Islet precursor cell (in vitro differentiated cells): ENCODE results near the gene CCDC28A.

Experiments used
- DNase-seq: peaks from one replicate; pipeline ENCODE4 v3.0.0-alpha.2; 2018

CCDC28A gene

DNA sequence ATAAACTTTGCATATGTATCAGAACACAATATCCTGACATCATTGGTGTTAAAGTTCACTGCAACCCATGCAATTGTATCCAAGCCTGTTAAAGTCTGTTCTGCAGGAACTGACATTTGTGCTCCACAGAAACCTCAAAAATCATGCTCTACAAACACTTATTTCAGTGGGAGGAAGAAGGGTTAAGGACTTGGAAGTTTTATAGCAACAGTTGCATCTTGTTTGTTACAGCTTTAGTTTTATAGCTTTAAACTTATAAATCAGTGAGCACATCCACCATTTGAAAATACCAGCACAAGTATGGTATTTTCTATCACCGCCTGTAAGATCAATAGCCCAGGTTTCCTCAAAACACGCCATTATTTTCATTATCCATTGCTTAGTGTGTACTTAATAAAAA, 23.2 kb downstream of the CCDC28A start:
- DNase-seq = no peak

DNA sequence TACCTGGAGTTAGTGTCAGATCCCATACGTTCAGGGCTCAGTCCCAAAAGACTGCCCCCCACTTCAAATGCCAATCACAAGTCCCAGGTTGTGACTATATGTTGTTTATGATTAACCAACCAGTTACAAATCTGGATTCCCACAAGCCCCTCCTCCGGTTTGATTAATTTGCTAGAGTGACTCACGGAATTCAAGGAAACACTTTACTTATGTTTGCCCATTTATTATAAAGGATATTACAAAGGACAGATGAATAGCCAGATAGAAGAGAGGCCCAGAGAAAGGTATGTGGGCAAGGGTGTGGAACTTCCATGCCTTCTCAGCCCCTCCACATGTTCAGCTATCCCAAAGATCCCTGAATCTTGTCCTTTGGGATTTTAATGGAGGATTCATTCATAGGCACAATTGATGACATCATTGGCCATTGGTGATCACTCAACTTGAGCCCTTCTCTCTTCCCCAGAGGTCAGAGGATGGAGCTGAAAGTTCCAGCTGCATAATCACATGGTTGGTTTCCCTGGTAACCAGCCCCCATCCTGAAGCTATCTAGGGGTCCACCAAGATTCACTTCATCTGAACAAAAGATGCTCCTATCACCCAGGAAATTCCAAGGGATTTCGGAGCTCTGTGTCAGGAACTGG, 24.4 kb downstream of the CCDC28A start:
- no peak for DNase-seq

DNA sequence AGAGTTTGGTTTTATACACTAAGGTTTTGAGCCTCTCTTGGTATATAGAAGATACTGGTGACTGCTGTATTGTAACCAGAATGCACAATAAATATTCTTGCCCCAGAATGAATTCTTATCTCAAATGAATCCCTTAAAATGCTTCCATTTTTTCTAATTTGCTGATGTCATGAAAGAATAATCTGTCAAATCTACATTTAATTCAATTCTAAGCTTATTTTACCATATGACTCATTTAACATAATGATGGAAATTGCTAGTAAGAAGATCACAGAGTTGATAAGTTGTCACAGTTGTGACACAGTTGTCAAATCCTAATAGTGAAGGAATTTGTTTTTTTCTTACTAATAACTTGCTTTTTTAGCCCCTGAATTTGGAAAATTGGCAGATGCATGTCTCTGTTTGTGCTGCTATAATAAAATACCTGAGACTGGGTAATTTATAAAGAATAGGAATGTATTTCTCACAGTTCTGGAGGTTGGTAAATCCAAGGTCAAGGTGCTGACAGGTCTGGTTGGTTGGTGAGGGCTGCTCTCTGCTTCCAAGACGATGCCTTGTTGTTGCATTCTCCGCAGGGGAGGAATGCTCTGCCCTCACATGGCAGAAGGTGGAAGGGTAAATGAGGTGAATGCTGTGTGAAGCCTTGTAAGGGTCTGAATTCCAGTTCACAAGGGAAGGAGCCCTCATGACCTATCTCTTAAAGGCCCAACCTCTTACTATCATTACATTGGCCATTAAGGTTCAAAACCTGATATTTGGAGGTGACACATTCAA, 27.0 kb downstream of the CCDC28A start:
- DNase-seq = peak; percentile 74

DNA sequence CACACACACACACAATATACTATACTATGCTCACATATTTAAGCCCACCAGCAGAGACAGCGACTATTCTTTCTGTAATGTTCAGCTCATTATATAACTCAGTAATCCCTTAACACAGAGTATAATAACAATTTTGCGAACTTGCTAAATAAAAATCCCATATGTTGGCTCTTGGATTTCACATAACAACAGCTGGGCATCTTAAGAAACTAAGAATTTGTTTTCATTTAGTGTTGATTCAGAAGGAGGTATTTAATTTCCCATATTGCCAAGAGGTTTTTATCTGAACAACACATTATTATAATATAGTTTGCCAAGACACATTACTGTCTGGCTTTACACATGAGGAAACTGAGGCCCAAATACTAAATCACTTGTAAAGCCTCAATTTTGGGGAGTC, 29.8 kb downstream of the CCDC28A start:
- DNase-seq = no peak

DNA sequence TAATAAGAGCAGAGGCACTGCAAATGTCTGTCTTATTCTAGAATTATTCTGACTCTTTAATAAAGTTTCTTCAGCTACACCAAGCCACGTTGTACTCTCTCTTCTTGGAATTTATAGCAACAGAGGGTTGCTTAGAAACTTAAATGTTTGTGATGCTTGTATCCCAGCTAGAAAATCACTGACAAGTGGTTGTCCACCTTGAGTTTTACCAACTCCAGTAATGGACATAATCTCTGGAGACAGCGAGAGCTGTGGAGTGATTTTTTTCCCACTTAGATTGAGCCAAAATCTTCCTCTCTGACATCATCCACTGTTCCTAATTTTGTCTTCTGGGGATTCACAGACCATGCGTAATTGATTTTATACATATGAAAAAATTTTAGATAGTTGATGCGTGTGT, 30.3 kb downstream of the CCDC28A start:
- no peak for DNase-seq

DNA sequence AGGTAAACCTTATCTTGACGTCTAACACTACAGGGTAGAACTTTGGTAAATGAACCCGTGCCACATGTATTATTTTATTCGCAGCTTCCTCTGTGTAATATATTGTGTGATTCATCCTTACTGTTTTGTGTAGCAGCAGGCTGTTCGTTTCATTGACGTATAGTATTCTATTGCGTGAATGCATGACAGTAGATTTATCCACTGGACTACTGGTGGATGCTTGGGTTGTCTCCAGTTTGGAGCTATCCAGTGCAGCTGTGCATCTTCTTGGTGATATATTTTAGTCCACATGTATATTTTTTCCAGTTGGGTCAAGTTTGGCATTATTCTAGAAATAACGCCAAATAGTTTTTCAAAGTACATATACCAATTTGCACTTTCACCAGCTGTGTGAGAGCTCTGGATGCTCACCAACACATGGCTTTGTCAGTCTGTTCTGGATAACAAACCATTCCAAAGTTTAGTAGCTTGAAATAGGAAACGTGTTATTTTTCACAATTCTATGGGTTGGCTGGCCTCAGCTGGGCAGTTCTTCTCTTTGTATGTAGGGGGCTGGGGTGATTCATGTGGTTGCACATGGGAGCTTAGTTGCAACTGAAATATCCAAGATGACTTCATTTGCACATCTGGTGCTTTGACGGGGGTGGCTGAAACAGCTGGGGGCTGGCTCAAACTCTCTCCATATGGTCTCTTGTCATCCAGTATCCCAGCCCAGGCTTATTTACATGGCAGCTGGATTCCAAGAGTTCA, 31.6 kb downstream of the CCDC28A start:
- no peak for DNase-seq

DNA sequence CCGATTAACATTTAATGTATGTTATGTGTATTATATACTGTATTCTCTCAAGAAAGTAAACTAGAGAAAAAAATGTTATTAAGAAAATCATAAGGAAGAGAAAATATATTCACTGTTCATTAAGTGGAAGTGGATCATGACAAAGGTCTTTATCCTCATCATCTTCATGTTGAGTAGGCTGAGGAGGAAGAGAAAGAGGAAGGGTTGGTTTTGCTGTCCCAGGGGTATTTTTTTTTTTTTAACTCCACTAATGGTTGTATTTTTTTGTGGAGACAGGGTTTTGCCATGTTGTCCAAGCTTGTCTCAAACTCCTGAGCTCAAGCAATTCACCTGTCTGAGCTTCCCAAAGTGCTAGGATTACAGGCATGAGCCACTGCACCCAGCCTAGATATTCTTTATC, 33.3 kb downstream of the CCDC28A start:
- no peak for DNase-seq

DNA sequence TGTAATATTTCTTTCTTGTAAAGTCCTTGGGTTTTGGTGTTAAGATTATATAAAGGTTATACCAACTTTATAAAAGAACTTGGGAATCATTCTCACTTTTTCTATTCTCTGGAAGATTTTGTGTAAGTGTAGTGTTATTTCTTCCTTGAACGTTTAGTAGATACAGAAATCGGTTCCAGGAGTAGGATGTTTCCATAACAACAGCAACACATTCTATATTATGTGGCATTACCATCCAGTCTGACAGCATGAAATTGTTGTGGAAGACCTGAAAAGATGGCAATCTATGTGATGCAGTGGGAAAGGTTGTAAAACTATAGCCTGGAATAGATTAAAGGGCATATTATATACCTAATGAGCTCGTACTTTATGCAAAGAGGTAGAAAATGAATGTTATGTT, 36.1 kb downstream of the CCDC28A start:
- DNase-seq = no peak

DNA sequence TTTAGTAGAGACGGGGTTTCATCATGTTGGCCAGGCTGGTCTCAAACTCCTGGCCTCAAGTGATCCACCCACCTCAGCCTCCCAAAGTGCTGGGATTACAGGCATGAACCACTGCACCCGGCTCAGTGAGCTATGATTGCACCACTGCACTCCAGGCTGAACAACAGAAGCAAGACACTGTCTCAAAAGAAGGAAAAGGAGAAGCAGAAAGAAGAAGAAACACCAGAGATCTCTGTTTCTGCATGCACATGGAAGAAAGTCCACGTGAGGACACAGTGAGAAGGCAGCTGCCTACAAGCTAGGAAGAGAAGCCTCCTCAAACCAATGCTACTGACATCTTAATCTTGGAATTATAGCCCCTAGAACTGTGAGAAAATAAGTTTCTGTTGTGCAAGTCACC, 38.3 kb downstream of the CCDC28A start:
- DNase-seq = no peak

DNA sequence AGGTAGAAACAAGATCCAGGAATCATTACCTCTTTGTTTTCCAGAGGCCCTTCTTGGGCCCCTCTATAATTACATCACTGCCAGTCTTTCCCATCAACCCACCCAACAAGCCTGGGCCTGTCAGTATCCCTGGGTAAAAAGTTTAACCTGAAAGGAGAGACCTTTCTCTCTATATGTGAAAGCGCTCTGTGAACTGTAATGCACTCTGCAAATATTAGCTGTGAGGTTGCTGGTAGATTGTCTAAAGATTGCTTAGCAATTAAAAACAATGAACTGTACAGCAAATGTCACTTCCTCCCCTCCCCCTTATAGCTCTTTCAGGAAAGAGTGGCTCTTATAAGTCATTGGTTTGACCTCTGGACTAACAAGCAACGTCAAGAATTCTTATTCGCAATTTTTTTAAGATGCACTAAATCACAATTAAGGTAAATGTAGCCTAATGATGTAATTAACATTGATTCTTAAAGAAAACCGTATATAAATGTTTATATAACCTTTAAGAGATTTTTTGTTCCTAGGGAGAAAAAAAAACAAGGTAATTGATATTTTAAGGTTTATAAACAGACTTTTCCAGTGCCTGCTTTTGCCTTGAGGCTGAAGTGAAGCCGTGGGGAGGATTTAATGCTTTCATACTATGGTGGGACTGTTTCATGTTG, 40.7 kb downstream of the CCDC28A start:
- no peak for DNase-seq

DNA sequence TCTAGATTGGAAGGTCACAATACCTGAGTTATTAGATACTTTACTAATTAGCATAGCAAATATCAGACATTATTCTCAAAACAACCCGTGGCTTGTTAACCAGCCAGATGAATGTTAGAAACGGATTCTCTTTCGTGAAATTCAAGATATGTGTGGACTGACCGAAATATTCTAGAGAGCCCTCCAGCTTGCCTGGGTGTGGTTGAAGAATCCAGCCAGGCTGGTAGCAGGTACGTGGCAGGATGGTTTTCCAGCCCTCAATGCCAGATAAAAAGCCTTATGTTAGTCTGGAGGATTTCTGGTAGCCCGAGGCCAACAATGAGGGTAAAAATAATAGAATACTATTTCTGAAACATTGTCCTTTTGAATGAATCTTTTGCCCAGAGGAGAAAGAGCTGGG, 41.7 kb downstream of the CCDC28A start:
- DNase-seq = no peak

DNA sequence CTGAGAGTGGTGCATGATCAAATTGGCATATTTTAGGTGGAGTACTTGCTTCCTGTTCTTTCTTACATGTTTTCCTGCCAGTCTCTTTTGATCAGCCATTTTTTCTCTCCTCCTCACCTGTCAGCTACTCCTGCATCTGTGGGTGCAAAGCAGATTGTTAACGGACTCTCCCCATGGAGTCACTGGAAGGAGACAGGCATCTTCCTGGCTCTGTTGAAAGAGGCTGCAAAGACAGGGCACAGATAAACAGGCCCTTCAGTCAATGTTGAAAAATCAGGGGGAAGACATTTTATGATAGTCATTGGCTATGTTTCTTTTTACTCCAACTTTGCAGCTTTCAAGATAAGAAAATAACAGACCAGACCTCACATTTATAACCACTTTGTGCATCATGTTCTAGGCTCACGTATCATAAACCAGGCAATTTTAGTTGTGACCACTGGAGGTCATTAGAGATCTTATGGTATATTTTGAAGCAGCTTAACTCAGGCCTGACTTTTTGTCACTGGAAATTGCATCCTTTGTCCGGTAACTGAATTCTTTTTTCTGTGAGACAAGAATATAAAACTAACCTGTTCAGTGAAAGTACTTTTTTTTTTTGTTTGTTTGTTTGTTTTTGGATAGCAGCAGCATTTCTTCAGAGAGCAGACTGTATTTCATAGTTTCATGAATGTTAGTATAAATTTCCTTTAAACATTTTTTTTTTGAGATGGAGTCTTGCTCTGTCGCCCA, 42.4 kb downstream of the CCDC28A start:
- no peak for DNase-seq

DNA sequence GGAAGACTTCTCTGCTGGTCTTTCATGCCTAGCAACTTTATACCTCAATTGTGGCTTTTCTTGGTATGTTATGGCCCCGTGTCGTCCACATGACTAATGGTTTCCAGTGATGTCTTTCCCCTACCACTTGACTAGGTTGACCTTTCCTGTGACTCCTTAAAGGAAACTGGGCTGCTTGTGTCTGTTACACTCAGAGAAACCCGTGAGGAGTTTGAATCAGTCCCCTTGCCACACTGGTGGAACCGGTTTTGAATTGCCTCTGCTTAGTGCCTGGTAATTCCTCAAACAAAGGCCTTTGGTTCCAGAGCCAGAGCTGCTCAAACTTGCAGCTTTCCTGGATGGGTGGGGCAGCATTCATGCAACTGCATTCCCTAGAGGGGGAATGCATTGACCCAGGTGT, 44.2 kb downstream of the CCDC28A start:
- peak; percentile 99 for DNase-seq

DNA sequence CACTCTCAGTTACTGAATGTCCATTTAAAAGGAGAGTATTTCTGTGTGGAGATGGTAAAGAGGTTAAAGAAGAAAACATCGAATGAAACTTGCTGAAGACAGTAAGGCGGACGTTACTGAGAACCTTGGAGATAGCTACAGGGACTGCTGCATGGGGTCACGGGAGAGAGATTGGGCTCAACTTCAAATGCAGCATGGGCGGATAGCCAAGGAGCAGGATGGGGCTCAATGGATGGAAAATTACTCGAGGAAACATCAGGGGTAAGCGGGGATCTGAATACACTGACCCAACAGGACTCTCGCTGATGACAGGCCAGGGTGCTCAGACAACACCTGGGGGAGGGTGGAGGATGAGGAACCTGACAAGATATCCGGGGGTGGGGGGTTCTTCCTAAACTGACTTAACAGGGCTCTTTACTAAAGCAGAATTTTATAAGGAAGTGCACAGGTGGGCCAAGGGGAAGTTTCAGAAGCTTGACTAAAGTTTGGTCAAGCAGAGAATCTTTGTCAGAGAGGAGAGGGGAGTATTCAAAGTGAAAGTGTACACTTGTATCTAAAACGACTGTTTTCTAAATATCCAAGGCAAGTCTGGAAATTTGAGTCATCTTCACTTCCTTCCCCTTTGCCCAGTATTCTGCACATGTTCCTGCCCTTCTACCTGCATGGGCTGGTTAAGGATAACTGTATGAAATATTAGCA, 45.1 kb downstream of the CCDC28A start:
- no peak for DNase-seq

DNA sequence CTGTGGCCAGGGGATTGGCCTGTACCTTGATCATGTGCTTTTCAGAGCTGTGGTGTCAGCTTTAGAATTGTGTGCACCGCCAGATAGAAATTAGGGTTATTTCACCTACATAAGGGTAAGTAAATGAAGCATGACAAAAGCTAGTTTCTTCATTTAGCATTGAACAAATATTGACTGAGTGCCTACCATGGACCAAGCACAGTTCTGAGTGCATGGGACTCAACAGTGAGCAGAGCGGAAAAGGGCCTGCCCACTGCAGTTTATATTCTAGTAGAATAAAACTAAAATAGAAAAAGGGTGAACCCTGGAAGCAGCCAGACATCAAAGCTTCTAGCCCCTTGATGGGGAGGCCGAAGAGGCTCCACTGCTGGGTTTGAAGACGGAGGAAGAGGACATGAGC, 48.0 kb downstream of the CCDC28A start:
- DNase-seq = no peak

DNA sequence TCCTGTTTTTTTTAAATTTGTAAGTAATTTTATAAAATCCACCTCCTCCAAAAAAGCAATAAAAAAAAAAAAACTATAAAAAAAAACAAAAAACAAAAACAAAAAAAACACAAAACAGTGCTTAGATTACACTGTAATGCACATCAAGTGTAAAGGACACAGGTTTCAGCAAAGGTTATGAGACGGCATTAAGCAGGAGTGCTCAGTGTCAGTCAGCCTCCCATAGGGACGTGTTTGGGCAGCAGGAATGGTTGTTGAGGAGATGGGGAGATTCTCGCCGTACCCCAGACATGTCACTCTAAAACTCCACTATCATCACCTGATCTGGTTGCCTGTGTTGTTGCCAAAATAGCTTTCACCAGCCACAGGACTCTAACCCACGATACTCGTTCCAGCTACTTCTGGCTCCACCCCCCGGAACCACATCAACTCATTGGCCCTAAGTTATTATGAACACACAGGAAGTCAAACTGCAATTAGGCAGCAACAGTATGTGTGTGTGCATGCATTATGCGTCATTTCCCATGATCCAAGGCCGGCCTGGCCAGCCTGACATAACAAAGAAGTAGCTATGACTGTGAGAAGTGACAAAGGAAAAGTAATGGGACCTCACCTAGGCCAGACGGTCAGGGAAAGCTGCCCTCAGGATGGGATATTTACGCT, 51.0 kb downstream of the CCDC28A start:
- DNase-seq = peak; percentile 83

DNA sequence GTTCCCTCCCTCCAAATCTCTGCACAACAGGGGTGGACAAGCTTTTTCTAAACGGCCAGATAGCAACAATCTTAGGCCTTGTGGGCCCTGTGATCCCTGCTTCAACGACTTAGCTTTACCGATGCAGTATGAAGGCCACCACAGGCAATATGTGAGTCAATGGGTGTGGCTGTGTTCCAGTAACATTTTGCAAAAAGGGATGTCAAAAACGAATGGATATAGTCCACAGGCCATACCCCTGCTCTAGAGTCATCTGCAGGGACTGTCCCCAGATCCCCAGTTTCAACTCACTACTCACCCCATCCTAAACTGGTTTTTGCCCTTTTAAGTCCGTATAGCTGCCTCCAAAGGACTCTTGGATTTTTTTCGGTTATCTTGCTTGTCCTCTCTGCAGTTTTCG, 56.7 kb downstream of the CCDC28A start:
- DNase-seq = no peak

DNA sequence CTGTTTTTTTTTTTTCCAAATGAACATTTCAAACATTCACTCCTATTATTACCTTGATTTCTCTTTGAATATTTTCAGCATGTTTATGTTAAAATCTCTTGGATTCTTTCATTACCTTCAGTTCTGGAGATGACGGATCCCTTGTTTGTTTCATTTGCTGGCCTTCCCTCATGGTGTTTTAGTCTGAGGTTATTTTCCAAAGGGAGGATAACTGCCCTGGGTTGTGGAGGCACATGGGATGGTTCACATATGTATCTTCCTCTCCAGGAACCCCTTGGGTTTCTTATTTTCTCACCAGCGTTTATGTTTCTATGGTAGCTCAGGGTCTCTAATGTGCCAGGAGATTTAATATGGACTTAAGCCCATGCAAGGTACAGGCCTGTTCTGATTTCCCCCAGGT, 58.6 kb downstream of the CCDC28A start:
- no peak for DNase-seq

DNA sequence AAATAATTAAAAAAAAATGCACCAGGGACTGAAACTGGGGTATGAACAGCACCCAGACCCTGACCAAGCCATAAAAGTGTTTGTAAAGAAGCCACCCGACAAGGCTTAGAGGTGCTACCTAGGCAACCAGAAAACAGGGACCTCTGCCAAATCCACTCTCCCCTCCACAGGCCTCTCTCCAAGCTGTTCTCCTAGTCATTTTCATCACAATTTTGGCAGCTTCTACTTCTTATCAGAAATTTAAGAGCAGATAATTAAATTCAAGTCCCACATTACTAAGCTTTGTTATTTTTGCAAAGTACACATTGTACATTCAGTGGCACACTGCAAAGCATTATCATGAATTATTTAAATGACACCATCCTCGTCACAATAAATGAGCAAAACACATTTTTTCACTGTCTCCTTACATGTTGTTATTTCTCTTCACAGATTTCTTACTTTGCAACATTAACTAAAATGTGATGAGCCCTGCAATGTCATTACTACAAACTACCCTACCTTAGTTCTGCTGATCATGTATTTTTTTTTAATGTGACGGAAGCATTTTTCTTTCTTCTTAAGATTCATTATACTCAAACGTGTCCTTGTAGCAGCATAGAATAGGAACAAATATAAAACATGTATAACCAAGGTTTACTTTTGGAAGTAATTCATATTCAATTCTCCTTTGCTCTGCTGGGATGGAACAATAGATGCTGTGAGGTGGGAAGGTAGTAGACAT, 60.4 kb downstream of the CCDC28A start:
- no peak for DNase-seq

DNA sequence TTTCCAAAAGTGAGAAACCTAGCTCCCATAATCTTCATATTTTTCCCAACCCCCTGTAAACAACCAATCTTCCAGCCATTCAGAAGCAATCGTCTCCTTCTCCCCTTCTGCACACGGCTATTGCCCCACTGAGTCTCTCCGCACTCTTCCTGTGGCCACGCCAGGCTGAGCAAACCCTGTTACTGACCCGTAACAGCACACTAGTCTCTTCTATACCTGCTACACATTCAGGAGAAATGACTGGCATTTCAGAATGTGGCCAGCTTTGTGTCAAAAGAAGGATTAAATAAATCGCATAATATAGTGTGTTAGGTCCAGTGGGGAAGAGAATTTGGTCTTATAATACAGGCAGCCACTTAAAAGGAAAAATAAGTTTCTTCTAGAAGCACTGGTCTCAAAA, 63.7 kb downstream of the CCDC28A start:
- DNase-seq = no peak
